ENCODE measurements around the gene ADTRP. TPM values are rescaled to one million over a fixed set of nuclear protein-coding genes. Genes with fewer than 3 reads are reported as not detected.
A peak's percentile ranks its signal among the peaks of the same experiment; 100 is the strongest.

Gene ADTRP
- polyA plus RNA-seq, 1 donor (not counting 4 experiments of a cell fraction or from before 2014, with no cell fraction given), result 16.7 TPM

GRCh38 chr6:11702089-11702488, 76.5 kb downstream of the ADTRP start:
- no peak overlapping the region for H2AFZ ChIP-seq (ENCODE audit: control insufficient read depth, low read length)

GRCh38 chr6:11701573-11701972, 77.0 kb downstream of the ADTRP start:
- no peak overlapping the region for H3K4me2 ChIP-seq (ENCODE audit: control insufficient read depth, extremely low read depth, insufficient read depth, low read depth, low read length)
- H3K4me3 ChIP-seq (ENCODE audit: control insufficient read depth in 2 of 3, extremely low read depth in 1 of 3, insufficient read depth in 2 of 3, low read depth in 1 of 3, low read length in 3 of 3), result no peak overlapping the region
- FAIRE-seq (no peak), DNase-seq (ENCODE audit: low read depth, low spot score) (no peak)
- no peak overlapping the region for H2AFZ ChIP-seq (ENCODE audit: control insufficient read depth, low read length)
- peak overlapping the region; percentile 50 for H3K27ac ChIP-seq (ENCODE audit: control insufficient read depth, insufficient read depth, low read length)
- H3K4me1 ChIP-seq (ENCODE audit: control insufficient read depth, extremely low read depth, insufficient read depth, low read length), result peaks cover 20% of the 10 kb centered on the region
- no peaks in the 10 kb centered on the region for H4K20me1 ChIP-seq (ENCODE audit: control insufficient read depth, extremely low read depth, insufficient read depth, low read length)
- no peak overlapping the region for H3K9ac ChIP-seq (ENCODE audit: control insufficient read depth, extremely low read depth, insufficient read depth, low read length)
- no peaks in the 10 kb centered on the region for H3K79me2 ChIP-seq (ENCODE audit: control insufficient read depth, insufficient read depth, low read length)
- no peaks in the 10 kb centered on the region for H3K9me1 ChIP-seq (ENCODE audit: control insufficient read depth, extremely low read depth, insufficient read depth, low read length)
- dilution Hi-C loops (cut with MboI; ENCODE audit: extremely low pct_ligation_motif_present, low sequenced_read_pairs), result no loop called here
- H3K9me3 ChIP-seq (ENCODE audit: control insufficient read depth, low read depth, low read length), result no peaks in the 10 kb centered on the region
- no peak for TF ChIP-seq EZH2 (IDR thresholded peaks at IDR 0.05; ENCODE audit: low read length)
- TF ChIP-seq CTCF (optimal IDR thresholded peaks at IDR 0.05 in 1 of 3, IDR thresholded peaks at IDR 0.05 in 1 of 3, conservative IDR thresholded peaks at IDR 0.05 in 1 of 3; ENCODE audit: extremely low read depth in 1 of 3, insufficient read depth in 2 of 3, low read length in 3 of 3), result no peak
- H3K36me3 ChIP-seq (ENCODE audit: control insufficient read depth in 2 of 2, extremely low read depth in 1 of 2, insufficient read depth in 2 of 2, low read length in 2 of 2), result no peaks in the 10 kb centered on the region
- no peaks in the 10 kb centered on the region for H3K27me3 ChIP-seq (ENCODE audit: control insufficient read depth, extremely low read depth, insufficient read depth, low read length)

More at GRCh38 chr6:11702089-11702488, 76.5 kb downstream of the ADTRP start:
- Histone ChIP-seq H4K20me1 (ENCODE audit: control insufficient read depth, extremely low read depth, insufficient read depth, low read length) (no peaks in the 10 kb centered on the region), H3K79me2 (ENCODE audit: control insufficient read depth, insufficient read depth, low read length) (no peaks in the 10 kb centered on the region), H3K4me3 (ENCODE audit: control insufficient read depth in 2 of 3, extremely low read depth in 1 of 3, insufficient read depth in 2 of 3, low read depth in 1 of 3, low read length in 3 of 3) (no peak overlapping the region), H3K9me1 (ENCODE audit: control insufficient read depth, extremely low read depth, insufficient read depth, low read length) (no peaks in the 10 kb centered on the region), H3K36me3 (ENCODE audit: control insufficient read depth in 2 of 2, extremely low read depth in 1 of 2, insufficient read depth in 2 of 2, low read length in 2 of 2) (no peaks in the 10 kb centered on the region), H3K27me3 (ENCODE audit: control insufficient read depth, extremely low read depth, insufficient read depth, low read length) (no peaks in the 10 kb centered on the region), H3K4me2 (ENCODE audit: control insufficient read depth, extremely low read depth, insufficient read depth, low read depth, low read length) (peak overlapping the region; percentile 3), H3K9me3 (ENCODE audit: control insufficient read depth, low read depth, low read length) (no peaks in the 10 kb centered on the region), H3K27ac (ENCODE audit: control insufficient read depth, insufficient read depth, low read length) (peak overlapping the region; percentile 50), H3K9ac (ENCODE audit: control insufficient read depth, extremely low read depth, insufficient read depth, low read length) (no peak overlapping the region), H3K4me1 (ENCODE audit: control insufficient read depth, extremely low read depth, insufficient read depth, low read length) (peaks cover 20% of the 10 kb centered on the region)
- dilution Hi-C loops (cut with MboI; ENCODE audit: extremely low pct_ligation_motif_present, low sequenced_read_pairs), result no loop called here
- no peak for DNase-seq (ENCODE audit: low read depth, low spot score)
- TF ChIP-seq EZH2 (IDR thresholded peaks at IDR 0.05; ENCODE audit: low read length) (no peak), CTCF (optimal IDR thresholded peaks at IDR 0.05 in 1 of 3, IDR thresholded peaks at IDR 0.05 in 1 of 3, conservative IDR thresholded peaks at IDR 0.05 in 1 of 3; ENCODE audit: extremely low read depth in 1 of 3, insufficient read depth in 2 of 3, low read length in 3 of 3) (no peak)
- no peak for FAIRE-seq
